Lower lobe of right lung (tissue), 2 donors: ENCODE measurements around the gene BORCS8. TPM values are rescaled to one million over a fixed set of nuclear protein-coding genes. Genes with fewer than 3 reads are reported as not detected.

Source experiments
- ATAC-seq, 2 donors: fragments of 200-7000 bp; cut with Tn5 transposase; one replicate each; pipeline ENCODE4 v1.9.1; 2020 to 2022; ENCODE audit warnings: mild to moderate bottlenecking in 2 of 2, moderate library complexity in 2 of 2
- DNase-seq: peaks from one replicate; pipeline ENCODE4 v3.0.0-alpha.2; 2020
- H3K27ac ChIP-seq: fragments of 200-600 bp; one replicate; pipeline ENCODE4 v1.8.0; 2022
- H3K27me3 ChIP-seq: fragments of 200-600 bp; one replicate; pipeline ENCODE4 v1.8.0; 2022; ENCODE audit warnings: low read depth
- H3K36me3 ChIP-seq: fragments of 200-600 bp; one replicate; pipeline ENCODE4 v1.8.0; 2022; ENCODE audit warnings: mild to moderate bottlenecking
- H3K4me1 ChIP-seq: fragments of 200-600 bp; one replicate; pipeline ENCODE4 v1.8.0; 2022
- H3K4me3 ChIP-seq: fragments of 200-600 bp; one replicate; pipeline ENCODE4 v1.8.0; 2022; ENCODE audit warnings: mild to moderate bottlenecking
- H3K9me3 ChIP-seq: fragments of 200-600 bp; one replicate; pipeline ENCODE4 v1.8.0; 2022
- CTCF ChIP-seq: fragments of 200-600 bp; IDR thresholded peaks from one replicate; pipeline ENCODE4 v1.8.0; 2022; ENCODE audit warnings: antibody characterized with exemption, mild to moderate bottlenecking
- intact Hi-C: fragments of 100-400 bp; cut with DNase I; formaldehyde crosslinking; loops from one replicate; pipeline ENCODE4 v1.11.0; 2022
- total RNA-seq: library from RNA; stranded (reverse); fragmentation: NEBNext Ultra II Directional; extraction: Animal tissue kit (Norgen Biotek cat#: 25700); gene quantifications from one replicate; pipeline ENCODE4 v1.2.1, GENCODE V29; 2021
- donor health status: DM: no; HTN: yes; CAD: no; lungs with severe emphysema.

BORCS8 gene
- total RNA-seq, 1 donor from 2014 or later, result 29.4 TPM

GRCh38 chr19:19191768-19192077 lies 229 bp downstream of the BORCS8 start:
- no peak for TF ChIP-seq CTCF
- Histone ChIP-seq H3K4me3 (peak overlapping the region; percentile 99), H3K9me3 (no peaks in the 10 kb centered on the region), H3K36me3 (peaks cover 11% of the 10 kb centered on the region), H3K27me3 (no peaks in the 10 kb centered on the region), H3K4me1 (peaks cover 44% of the 10 kb centered on the region), H3K27ac (peak overlapping the region; percentile 100)
- intact Hi-C loops, result no loop called here
- ATAC-seq (no peak), DNase-seq (no peak)

DNA sequence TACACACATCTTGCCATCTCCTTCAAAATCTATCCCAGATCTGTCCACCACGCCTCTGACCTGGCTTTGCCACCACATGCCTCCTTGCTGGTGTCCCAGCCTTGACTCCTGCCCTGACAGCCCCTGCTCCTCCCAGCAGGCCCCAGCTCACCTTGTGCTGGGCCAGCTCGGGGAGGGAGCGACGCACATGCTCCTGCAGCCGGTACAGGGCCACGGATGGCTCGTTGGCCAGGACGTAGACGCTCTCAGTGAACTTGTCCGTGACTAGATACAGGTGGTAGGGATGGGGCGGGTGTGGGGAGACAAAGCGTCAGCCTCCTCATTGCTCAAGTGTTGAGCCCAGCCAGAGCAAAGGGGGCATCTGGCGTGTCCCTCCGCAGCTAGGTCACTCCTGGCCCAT lies 5.2 kb downstream of the BORCS8 start:
- H3K27ac ChIP-seq, result peak overlapping the region; percentile 8
- peaks cover 24% of the 10 kb centered on the region for H3K4me1 ChIP-seq
- H3K4me3 ChIP-seq, result no peak overlapping the region
- DNase-seq (no peak), ATAC-seq (no peak)
- TF ChIP-seq CTCF, result no peak
- intact Hi-C loops, result no loop called here
- H3K9me3 ChIP-seq, result no peaks in the 10 kb centered on the region
- peaks cover 23% of the 10 kb centered on the region for H3K36me3 ChIP-seq
- H3K27me3 ChIP-seq, result no peaks in the 10 kb centered on the region

GRCh38 chr19:19185853-19186740 lies 5.9 kb downstream of the BORCS8 start:
- peak overlapping the region; percentile 8 for H3K27ac ChIP-seq

GRCh38 chr19:19181488-19181998 lies 10.4 kb downstream of the BORCS8 start:
- H3K27me3 ChIP-seq, result no peaks in the 10 kb centered on the region
- intact Hi-C loops, result no loop called here
- H3K9me3 ChIP-seq, result peaks cover 6% of the 10 kb centered on the region
- no peak overlapping the region for H3K4me3 ChIP-seq
- no peak overlapping the region for H3K27ac ChIP-seq
- H3K36me3 ChIP-seq, result peaks cover 61% of the 10 kb centered on the region
- no peak for DNase-seq
- no peaks in the 10 kb centered on the region for H3K4me1 ChIP-seq
- TF ChIP-seq CTCF, result no peak
- no peak for ATAC-seq

More at GRCh38 chr19:19185853-19186740, 5.9 kb downstream of the BORCS8 start:
- TF ChIP-seq CTCF, result peak; percentile 62
- peaks cover 21% of the 10 kb centered on the region for H3K4me1 ChIP-seq
- DNase-seq (no peak), ATAC-seq (peak; percentile 77 to 80)
- peaks cover 29% of the 10 kb centered on the region for H3K36me3 ChIP-seq
- H3K27me3 ChIP-seq, result no peaks in the 10 kb centered on the region
- intact Hi-C loops, result no loop called here
- H3K9me3 ChIP-seq, result no peaks in the 10 kb centered on the region
- no peak overlapping the region for H3K4me3 ChIP-seq

DNA sequence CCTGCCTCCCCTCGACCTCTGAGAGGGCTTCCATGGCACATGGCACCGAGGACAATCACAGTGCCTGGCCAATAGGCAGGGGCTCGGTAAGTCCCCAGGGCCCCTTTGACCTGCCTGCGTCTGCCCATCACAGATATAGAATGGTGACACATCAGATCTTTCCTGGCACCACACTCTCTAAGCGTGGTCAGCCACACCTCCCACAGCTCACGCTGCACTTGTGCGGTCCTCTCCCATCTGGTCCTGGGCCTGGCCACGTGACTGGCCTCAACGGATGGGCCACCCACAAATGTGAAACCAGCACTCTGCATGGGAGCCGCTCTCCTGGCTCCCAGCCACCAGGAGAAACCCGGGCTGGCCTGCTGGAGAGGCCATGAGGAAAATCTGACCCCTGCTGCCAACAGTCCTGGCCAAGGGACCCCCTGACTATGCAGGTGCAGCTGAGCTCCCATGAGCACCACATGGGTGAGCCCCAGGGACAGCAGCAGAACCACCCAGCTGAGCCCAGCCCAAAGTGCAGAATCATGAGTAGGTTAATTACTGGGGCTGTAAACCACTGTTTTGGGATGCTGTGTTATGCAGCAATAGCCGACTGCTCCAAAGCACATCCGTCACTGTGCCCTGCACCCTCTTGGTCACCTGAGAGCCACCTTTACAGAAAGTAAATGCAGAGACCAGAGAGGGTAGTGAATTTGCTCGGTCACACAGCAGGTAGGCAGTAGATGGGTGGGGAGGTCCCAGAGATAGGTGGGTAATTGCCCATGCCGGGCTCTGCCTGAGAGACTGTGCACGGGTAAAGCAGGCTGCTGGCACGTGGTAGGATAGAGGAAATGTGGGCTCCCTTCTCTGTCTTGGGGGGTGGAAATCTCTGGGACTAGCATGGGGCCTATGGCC lies 12.2 kb downstream of the BORCS8 start:
- Histone ChIP-seq H3K36me3 (peaks cover 61% of the 10 kb centered on the region), H3K27ac (no peak overlapping the region), H3K27me3 (no peaks in the 10 kb centered on the region), H3K9me3 (peaks cover 6% of the 10 kb centered on the region), H3K4me3 (no peak overlapping the region), H3K4me1 (no peaks in the 10 kb centered on the region)
- ATAC-seq, result no peak
- intact Hi-C loops, result no loop called here
- DNase-seq, result no peak
- TF ChIP-seq CTCF, result no peak
